ENCODE measurements around the gene GTF2F2. TPM values are rescaled to one million over a fixed set of nuclear protein-coding genes. Genes with fewer than 3 reads are reported as not detected.

The GTF2F2 gene
- total RNA-seq, 2 donors from 2014 or later: 20.4 to 23.3 TPM

DNA sequence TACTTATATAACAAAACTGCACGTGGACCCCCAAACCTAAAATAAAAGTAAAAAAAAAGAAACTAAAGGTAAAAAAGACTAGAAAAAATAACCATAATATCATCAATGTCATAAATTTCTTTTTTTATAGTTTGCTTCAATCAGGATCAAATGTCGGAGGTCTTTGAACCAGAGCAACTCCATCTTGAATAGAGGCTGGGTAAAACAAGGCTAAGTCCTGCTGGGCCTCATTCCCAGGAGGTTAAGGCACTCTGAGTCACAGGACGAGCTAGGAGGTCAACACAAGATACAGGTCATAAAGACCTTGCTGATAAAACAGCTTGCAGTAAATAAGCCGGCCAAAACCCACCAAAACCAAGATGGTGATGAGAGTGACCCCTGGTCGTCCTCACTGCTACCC lies 196.7 kb downstream of the GTF2F2 start:
- no peaks in the 10 kb centered on the region for H3K36me3 Mint-ChIP-seq
- no peaks in the 10 kb centered on the region for H3K9me3 Mint-ChIP-seq
- ATAC-seq (no peak), DNase-seq (ENCODE audit: low spot score in 2 of 2) (no peak)
- no peak overlapping the region for H3K27ac Mint-ChIP-seq

- Mint-ChIP-seq H3K36me3 (no peaks in the 10 kb centered on the region), H3K9me3 (no peaks in the 10 kb centered on the region), H3K27ac (no peak overlapping the region)
- DNase-seq (ENCODE audit: low spot score in 2 of 2): no peak
- ATAC-seq: no peak
These were observed 200.7 kb downstream of the GTF2F2 start for GRCh38 chr13:45320876-45321629.

DNA sequence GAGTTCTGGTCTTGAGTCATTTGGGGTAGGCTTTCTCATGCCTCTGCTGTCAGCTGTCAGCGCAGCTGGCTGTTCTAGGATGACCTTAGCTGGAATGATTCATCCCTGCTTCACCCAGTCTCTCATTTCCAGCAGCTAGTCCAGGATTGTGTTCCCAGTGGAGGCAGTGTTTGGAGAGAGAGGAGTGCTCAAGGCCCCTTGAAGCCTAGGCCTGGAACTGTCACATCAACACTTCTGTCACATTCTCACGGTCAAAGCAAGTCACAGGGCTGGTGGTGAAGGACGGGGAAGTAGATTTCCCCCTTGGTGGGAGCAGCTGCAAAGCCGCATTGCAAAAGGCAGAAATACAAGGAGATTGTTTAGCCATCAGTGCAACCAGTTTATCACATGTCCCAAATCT lies 205.5 kb downstream of the GTF2F2 start:
- ATAC-seq: peak in 1 of 2 donors; percentile 38
- no peak for DNase-seq (ENCODE audit: low spot score in 2 of 2)
- no peak overlapping the region for H3K27ac Mint-ChIP-seq
- no peaks in the 10 kb centered on the region for H3K36me3 Mint-ChIP-seq
- no peaks in the 10 kb centered on the region for H3K9me3 Mint-ChIP-seq

GRCh38 chr13:45327253-45327955 lies 207.1 kb downstream of the GTF2F2 start:
- ATAC-seq (peak; percentile 2 to 39), DNase-seq (ENCODE audit: low spot score in 2 of 2) (no peak)
- H3K9me3 Mint-ChIP-seq: no peaks in the 10 kb centered on the region
- H3K36me3 Mint-ChIP-seq: no peaks in the 10 kb centered on the region
- no peak overlapping the region for H3K27ac Mint-ChIP-seq

GRCh38 chr13:45328661-45329111 lies 208.4 kb downstream of the GTF2F2 start:
- DNase-seq (ENCODE audit: low spot score in 2 of 2) (no peak), ATAC-seq (no peak)
- Mint-ChIP-seq H3K27ac (no peak overlapping the region), H3K9me3 (no peaks in the 10 kb centered on the region), H3K36me3 (peaks cover 0 to 2% of the 10 kb centered on the region in 2 donors)

- no peaks in the 10 kb centered on the region for H3K9me3 Mint-ChIP-seq
- H3K36me3 Mint-ChIP-seq: peaks cover 9 to 23% of the 10 kb centered on the region in 2 donors
- DNase-seq (ENCODE audit: low spot score in 2 of 2) (no peak), ATAC-seq (peak in 1 of 2 donors; percentile 6)
- peak overlapping the region in 1 of 2 donors; percentile 56 for H3K27ac Mint-ChIP-seq
These were observed 210.9 kb downstream of the GTF2F2 start for GRCh38 chr13:45331123-45331619.

DNA sequence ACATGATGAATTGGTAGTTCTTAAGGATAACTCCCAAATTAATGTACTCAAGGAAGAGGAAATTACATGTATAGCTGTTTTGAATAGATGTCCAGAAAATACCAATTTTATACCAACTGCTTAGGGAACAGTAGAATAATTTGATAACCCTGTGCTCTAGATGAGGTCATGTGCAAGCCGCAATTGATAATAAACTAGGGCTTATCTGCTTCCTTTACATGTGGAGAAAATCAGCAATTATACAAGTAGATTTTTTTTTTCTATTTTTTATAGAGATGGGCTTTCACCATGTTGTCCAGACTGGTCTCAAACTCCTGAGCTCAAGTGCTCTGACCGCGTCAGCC lies 211.4 kb downstream of the GTF2F2 start:
- no peak overlapping the region for H3K27ac Mint-ChIP-seq
- no peak for ATAC-seq

GRCh38 chr13:45332036-45332830 lies 211.9 kb downstream of the GTF2F2 start:
- no peak for ATAC-seq
- no peak for DNase-seq (ENCODE audit: low spot score in 2 of 2)
- H3K9me3 Mint-ChIP-seq: no peaks in the 10 kb centered on the region
- peak overlapping the region; percentile 52 to 65 for H3K27ac Mint-ChIP-seq
- H3K36me3 Mint-ChIP-seq: peaks cover 19 to 34% of the 10 kb centered on the region in 2 donors

More for the DNA sequence above, 211.4 kb downstream of the GTF2F2 start:
- H3K9me3 Mint-ChIP-seq: no peaks in the 10 kb centered on the region
- peaks cover 14 to 28% of the 10 kb centered on the region in 2 donors for H3K36me3 Mint-ChIP-seq
- no peak for DNase-seq (ENCODE audit: low spot score in 2 of 2)

DNA sequence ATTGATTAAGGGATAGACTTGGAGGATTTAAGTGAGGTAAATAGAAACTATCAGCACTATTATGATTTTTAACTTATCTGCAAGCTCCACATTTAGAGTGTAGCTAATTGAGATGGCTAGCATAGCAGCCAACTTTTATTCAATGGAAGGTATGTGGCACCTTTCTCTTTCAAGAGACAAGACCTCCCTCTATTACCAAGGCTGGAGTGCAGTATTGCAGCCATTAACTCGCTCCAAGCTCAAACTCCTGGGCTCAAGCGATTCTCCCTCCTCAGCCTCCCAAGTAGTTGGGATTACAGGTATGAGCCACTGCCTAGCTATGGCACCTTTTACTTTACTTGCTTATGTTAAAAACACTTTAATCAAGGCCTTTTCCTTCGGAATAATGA lies 212.5 kb downstream of the GTF2F2 start:
- ATAC-seq (no peak), DNase-seq (ENCODE audit: low spot score in 2 of 2) (no peak)
- Mint-ChIP-seq H3K27ac (peak overlapping the region; percentile 52 to 65), H3K9me3 (no peaks in the 10 kb centered on the region), H3K36me3 (peaks cover 23 to 40% of the 10 kb centered on the region in 2 donors)

DNA sequence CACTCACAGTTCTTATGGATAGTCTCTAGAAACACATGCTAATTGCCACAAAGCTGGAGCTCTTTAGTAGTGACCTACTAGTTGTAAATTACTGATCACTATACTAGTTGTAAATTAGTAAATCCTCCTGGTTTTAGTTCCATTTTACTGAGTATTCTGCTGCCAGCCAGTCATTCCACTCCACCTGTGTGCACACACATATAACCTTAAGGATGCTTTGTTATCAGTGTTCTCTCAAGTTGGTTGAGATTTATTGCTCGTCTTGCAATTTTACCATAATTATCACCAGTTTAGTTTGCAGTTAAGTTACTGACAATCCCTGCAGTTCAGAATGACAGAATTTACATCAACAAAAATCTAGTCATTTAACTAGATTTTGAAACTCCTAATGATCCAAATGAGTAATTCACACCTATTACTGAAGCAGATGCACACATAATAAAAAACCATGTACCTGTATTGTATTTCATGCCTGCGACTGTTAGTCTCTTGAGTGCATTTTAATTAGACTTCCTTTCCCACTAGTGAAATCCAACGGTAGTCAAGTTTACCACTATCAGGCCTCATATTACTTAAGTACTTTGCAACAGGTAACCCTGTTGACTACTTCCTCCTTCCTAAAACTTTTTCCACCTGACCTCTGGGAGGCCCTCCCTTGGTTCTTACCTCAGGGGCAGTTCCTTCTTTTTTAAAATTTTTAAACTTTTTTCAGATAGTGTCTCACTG lies 213.1 kb downstream of the GTF2F2 start:
- ATAC-seq (peak in 1 of 2 donors; percentile 10), DNase-seq (ENCODE audit: low spot score in 2 of 2) (no peak)
- Mint-ChIP-seq H3K9me3 (no peaks in the 10 kb centered on the region), H3K36me3 (peaks cover 29 to 46% of the 10 kb centered on the region in 2 donors), H3K27ac (peak overlapping the region; percentile 71 to 87)

Other genes with a start within 250 kb of the GTF2F2 start
- 1 to 10 TPM; 6.6 to 8.1 TPM for gene NUFIP1, start 131.0 kb upstream of the GTF2F2 start, total RNA-seq
- 10 to 100 TPM; 24.9 to 32.9 TPM for gene GPALPP1, start 131.0 kb upstream of the GTF2F2 start, total RNA-seq
- not detected for gene KCTD4, start 80.5 kb downstream of the GTF2F2 start, total RNA-seq
- 1,000 to 10,000 TPM; 2,995 to 3,818 TPM for gene TPT1, start 220.7 kb downstream of the GTF2F2 start, total RNA-seq

Measured in activated naive CD4-positive, alpha-beta T cell treated with anti-CD3 and anti-CD28 coated beads, Interleukin-2, amount 50 U/mL, for 72 hours (primary cell).